Right kidney (tissue), 1 donor: ENCODE data around the gene TNIP3.

Experiments
- DNase-seq: peaks from one replicate; pipeline ENCODE4 v3.0.0-alpha.2; 2016

The TNIP3 gene

DNA sequence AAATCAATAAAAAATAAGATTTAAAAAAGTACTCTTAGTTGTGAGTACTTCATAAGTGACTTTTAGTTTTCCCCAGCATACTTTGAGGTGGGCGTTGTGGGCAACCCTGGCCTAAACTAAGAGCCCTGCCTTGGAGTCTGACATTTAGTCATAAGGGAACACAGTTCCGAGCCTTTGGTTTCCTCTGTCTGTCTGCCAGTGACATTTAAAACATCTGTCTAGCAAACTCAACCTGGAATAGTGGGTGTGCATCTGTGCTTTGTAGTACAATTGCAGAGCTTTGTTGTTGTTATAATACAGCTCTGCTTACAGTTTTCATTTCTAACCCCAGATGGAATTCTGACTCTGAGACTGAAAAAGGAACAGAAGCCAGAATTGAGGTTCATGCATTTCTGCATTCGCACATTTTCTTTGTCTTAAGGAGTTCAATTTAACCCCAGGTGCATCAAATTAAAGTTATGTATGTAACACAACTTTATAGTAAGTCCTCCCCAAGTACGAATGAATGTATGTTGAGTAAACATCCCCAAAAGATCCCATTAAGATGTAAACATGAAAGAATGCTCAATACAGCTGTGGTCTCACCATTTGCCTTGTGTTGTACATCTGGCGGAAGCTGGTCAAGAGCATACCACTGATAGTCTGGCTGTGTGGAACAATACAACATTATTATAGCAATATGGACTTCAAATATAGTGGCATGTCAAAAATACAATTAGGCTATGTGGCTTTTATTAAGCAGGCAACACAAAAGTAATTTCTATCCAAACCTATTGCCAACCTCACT, 25.9 kb downstream of the TNIP3 start:
- no peak for DNase-seq

DNA sequence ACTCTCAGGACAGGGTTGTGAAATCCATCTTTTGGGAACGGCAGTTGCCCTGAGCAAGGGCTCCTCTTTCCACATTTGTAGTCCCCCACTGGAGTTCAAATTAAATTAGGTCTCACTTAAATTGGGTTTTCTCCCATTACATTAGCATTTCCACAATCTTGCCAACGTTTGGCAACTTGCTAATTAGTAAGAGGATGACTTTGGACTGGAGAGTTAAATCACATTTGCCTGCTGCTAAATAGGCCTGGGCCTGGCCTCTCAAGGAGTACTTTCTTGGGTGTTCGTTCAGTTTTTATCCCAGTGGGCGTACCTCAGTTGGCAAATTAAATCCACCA, 33.8 kb downstream of the TNIP3 start:
- DNase-seq: no peak

DNA sequence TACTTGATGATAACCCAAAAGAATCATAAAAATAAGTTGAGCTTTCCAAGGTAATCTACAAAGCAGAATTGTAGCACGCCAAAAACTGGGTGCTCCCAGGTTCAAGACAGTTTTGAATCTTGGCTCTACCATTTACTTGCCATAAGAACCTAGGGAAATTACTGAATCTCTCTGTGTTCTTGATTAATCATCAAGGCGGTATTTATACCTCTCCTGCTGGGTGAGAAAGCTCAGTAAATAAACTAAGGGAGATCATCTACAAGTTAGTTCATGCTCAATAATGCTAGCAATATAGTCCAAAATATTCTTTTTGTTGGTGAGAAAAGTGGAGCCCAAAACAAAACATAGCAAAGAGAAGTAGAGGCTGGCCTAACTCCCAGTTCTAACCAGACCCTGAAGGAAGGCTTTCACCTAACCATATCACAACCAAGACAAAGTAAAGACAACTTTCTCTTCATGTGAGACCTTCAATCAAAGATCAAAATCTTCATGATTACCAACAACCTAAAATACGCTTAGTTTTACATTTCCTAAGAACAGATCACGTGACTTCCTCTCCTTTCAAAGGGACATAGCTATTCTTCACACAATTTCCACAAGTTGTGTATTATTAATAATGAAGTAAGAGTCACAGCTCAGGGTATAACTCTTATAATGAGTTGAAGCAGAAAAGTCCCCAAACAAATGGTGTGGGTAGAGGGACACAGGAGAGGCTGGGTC, 34.4 kb downstream of the TNIP3 start:
- DNase-seq: no peak

DNA sequence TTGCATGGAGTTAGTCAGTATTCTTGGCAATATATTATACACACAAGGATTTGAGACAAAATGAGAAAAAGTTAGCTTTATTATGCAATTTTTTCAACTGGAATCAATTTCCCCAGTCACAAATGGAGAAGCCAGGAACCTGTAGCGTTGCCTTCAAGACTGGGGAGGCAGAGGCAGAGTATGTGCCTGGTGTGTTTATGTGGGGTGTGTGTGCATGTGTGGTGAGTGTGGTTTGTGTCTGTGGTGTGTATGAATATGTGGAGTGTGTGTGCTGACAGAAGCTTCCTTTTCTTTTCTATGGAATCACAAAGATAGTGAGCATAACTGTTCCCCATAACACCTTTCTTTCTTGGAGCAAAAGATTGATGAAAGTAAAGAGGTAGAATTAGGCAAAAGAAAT, 37.0 kb downstream of the TNIP3 start:
- no peak for DNase-seq

DNA sequence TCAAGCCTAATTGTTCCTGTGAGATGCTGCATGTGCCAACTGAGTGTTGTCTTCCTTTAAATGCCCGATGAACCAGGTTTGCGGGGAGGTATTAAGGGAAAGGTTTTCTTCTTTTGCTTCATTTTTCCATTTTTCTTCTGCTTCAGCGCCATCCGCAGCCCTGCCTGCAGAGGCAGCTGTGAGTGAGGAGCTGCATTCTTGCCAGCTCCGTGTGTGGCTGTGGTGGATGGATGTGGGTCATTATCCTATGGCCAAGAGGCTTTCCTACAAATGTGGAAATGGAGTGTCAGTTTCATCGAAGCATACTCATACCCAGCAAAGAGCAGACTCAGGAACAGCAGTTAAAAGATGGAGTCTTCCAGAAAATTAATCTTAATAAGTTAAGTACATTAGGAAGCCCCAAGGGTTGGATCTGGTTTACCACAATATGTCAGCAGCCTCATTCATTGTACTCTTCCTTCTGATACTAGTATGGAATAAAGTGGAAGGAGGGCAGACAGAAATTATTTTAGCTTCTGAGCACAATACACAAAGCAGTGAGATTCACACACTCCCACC, 37.6 kb downstream of the TNIP3 start:
- no peak for DNase-seq

DNA sequence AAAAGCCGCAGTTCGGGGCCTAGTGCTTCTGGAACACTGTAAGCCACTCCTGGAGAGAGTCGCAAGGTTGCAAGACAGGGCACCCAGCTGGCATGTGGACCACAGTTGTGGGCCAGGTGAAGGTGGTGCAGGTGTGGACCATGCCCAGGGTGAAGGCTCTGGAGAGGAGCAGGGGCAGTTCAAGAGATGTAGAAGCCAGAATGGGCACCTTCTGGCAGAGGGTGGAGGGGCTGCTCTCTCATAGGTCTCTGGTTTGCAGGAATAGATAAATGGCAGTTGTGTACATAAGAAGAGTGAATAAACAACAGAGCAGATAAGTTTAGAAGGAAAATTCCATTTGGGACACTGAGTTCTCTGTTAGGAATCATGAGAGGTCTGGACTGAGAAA, 38.6 kb downstream of the TNIP3 start:
- no peak for DNase-seq

DNA sequence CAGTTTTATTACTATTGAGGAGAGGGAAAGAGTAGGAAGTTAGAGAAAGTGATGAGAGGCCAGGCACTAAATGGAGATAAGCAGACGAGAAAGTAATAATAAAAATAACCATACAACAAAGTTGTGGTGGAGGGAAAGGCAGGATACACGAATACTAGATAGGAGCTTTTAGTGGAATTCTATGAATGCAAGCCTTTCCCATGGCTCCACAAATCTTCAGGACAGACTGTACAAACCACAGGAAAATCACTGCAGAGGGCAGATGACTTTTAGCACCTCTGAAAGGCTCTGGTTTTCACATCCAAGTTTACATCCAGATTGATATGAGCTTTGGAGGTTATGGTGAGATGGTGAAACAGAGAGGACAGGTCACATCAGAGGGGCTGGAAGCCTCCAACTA, 41.5 kb downstream of the TNIP3 start:
- DNase-seq: no peak

DNA sequence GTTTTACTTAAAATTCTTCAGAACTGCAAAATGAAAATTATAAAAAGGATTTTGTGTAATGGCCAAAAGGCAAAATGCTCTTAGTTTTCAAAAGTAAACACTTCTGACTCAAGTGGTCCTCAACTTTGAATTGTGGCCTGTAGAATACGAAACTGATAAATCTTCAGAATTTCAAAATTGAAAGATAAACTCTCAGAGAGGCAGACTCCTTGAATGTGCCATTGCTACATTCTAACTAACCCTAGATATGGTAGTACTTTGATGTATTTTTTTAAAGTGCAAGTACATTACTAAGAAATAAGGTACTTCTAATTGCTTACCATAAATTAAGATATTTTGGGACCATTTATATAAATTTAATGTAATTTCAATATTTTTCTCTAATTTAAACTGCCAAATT, 44.4 kb downstream of the TNIP3 start:
- DNase-seq: no peak

DNA sequence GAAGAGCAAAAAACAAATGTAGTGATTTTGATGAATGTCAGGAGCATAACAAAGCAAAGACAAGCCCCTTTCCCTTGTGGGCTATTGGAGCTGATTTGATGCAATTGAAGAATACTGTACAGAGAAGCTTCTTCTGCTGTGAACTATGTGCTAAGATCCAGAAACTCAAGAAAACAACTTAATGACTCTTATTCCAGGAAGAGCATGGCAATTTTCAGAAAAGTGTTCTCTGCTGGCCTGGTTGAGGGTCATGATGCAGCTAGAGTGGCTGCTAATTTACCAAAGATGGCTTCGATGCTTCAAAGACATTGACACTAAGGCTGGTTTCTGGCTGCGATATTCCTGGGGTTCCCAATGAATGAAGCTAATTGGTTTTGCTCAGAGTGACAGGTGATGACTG, 45.8 kb downstream of the TNIP3 start:
- DNase-seq: no peak

DNA sequence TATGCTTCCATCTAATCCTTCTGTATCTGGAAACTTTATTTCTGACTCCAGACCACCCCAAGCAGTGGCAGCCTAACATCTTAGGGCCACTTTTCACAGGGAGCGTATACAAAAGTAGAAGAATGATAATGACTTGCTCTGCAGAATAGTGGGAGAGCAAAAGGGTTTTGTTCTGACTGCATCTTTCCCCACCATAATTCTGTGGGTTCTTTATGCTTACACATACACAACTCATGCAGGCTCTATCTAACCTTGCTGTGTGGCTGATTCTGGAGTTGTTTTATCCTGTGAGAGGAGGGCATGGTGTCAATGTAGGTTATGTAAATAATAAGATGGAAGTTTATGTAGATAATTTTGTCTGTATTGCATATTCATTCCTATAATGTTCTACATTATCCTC, 49.4 kb downstream of the TNIP3 start:
- DNase-seq: no peak

DNA sequence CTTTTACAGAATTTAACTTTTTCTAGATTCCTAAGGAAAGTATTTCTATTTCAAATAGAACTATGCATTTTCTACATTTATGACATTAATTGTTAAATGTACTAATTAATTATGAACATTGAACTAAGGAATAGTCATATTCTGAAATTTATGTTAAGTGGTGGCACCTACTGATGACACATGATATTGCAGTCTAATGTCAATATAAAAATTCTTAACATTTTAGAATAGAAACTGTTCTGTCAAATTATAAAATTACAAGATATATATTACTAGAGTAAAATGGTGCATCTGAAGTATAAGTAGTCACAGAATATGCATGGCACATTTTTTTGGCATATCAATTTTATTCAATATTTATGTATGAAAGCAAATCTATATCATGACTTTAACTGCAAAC, 51.6 kb downstream of the TNIP3 start:
- DNase-seq: no peak

DNA sequence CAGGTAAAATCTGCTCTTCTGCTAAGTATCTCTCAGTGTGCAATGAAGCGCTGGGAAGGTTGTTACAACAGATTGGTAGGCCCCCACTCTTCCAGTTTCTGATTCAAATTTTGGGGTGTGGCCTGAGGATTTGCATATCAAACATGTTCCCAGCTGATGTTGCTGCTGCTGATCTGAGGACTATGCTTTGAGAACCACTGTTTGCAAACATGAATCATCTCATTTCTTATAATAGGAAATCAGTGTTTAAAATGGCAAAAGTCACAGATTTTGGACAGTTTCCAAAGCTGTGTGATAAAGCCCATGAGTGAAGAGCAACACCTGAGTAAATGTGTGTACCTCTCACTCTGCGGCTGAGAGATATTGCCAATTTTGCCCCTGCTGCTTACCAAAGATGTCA, 55.6 kb downstream of the TNIP3 start:
- no peak for DNase-seq

DNA sequence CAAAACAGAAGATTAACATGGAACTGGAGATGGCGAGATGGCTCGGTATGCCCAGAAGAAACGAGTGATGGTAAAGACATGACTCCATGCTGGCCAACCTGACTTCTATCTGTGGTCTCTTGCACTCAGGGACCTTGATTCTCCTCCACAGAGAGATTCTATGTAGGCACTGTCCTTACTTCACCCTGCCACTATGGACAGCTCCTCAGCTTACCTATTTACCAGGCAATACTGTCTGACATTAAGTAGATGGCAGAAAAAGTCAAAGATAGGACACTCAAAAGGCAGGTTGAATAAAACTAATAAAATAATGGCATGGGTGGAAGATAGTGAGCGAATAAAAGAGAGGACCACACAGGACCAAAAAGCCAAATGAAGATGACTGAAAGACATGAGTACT, 56.6 kb downstream of the TNIP3 start:
- no peak for DNase-seq

DNA sequence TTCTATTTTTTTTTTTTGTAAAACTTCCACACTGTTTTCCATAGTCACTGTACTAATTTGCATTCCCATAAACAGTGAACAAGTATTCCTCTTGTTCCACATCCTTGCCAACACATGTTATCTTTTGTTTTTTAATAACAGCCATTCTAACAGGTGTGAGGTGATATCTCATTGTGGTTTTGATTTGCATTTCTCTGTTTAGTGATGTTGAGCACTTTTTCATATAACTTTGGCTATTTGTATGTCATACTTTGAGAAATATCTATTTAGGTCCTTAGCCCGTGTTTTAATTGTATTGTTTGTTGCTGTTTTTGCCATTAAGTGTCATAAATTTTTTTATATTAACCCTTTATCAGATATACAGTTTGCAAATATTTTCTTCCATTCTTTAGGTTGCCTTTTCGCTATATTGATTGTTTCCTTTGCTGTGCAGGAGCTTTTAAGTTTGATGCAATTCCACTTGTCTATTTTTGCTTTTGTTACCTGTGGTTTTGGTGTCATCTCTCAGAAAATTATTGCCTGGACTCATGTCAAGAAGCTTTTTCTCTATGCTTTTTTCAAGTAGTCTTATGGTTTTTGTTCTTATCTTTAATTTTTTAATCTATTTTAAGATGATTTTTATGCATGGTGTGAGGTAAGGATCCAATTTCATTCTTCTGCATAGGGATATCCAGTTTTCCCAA, 63.9 kb downstream of the TNIP3 start:
- no peak for DNase-seq

DNA sequence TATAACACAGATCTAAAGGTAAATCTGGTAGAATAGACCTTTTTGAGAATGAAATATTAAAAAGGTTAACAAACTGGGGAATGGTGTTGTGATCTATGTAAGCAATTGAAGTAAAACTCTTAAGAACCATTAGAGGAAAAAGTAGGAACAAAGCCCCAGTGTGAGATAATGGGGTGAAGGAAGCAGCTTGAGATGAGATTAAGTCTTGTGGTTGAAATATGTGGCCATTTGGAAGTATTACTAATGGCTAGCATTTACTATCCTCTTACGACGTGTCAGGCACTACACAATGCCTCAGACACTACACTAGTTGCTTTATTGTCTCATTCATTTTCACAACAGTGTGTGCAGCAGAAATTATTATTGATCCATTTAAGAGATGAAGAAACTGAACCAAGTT, 65.9 kb downstream of the TNIP3 start:
- DNase-seq: no peak

DNA sequence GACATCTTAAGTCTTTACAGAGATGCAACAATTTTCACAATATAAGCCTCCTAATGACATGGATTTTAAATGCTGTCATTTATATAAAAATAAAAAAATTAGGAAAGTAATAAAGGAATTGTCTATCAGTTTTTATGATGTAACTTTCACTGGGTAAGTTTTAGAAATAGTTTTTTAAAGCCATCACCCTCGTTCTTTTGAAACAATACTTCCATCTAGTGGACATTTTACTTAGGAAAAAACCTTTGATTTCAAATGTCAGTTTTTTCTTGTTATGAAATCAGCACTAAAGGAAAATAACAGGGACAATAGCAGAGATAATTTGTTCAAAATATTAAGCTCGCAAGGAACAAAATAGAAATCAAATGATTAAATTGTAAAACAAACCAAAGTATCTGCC, 67.5 kb downstream of the TNIP3 start:
- DNase-seq: no peak

DNA sequence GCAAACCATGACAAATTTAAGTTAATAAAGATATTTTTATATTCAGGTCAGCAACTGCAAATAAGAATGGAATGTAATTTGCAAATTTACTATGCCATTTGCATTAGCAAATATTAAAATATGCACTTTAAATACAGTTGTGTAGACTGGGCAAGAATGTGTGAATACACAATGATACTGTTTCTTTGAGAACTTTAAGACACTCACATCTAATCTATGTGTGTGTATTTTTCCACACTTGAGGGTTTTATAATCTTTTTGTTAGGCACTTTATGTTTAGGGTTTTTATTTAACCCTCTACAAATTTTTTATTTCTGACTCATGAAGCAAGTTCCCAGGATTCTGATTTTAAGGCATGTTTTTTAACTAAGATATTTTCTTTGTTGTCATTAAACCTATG, 67.9 kb downstream of the TNIP3 start:
- DNase-seq: no peak

DNA sequence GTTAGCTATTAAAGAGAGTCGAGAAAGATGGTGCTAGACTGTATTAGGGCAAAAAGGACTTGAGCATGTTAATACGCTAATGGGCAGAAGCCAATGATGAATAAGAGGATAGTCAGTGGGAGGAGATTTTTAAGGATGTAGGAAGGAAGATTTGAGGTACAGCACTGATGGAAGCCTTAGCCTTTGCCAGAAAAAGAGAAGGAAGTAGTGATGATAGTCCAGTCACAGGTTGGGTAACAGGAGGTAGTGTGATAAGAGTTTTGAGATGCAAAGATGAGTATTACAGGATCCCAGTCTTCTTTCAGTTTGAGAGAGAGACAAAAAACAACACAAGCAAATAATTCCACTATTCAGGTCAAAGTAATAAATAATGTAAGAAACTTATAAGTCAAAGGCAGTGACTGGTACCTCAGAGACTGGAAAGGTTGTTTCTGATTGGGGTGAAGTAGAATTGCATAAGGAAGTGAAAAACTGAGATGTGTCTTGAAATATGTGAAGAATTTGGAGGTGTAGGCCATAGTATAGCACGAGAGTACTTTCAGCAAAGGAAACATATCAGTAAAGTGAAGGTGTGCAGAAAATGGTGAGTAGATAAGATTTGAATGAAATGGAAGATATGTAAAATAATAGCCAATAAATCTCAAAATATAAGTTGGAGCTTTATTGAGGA, 69.7 kb downstream of the TNIP3 start:
- DNase-seq: no peak

DNA sequence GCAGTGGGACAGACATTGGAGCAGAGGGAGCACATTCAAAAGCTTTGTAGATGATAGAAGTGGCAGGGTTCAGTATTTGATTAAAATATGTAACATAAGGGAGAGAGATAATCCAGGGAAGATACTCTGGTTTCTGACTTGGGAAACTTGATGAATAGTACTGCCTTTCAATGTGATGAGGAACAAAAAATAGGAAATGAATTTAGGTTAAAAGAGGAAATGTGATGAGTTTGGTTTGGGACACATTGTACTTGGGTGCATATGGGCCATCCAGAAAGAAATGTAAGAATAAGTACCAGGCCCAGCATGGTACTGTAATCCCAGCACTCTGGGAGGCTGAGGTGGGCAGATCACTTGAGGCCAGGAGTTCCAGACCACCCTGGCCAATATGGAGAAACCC, 70.9 kb downstream of the TNIP3 start:
- DNase-seq: no peak

DNA sequence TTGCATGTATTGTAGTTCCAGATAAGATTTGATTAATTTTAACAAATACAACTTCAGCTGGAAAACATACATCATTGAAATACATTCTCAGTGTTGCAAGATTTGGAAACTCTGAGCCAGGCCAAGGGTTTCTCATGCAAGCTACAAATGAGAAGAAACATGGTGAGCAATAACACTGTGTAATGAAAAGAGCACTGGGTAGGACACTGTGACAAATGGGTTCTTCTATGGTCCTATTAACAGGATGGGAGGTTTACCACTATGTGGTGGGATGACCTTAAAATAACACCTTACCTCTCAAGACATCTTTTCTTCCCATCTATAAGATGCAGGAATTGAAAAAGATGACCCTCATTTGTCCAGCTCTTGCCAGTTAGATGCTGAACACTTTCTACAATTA, 72.2 kb downstream of the TNIP3 start:
- no peak for DNase-seq

DNA sequence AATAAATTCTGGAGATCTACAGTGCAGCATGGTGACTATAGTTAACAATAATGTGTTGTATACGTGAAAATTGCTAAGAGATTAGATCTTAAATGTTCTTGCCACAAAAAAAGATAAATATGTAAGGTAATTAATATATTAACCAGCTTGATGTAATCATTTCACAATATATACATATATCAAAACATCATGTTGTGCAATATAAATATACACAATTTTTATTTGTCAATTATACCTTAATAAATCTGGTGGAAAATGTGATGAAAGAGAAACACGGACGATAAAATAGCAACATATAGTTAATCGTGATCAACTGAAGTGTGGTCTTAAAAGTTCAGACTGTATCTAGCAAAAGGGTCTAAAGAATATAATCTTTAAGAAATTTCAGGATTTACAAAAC, 75.3 kb downstream of the TNIP3 start:
- no peak for DNase-seq
